Activated CD4-positive, alpha-beta T cell treated with anti-CD3 and anti-CD28 coated beads, Interleukin-2, amount 50 U/mL, for 16 hours (primary cell): ENCODE data around the gene SSR3.
A peak's percentile ranks its signal among the peaks of the same experiment; 100 is the strongest.

Experiments
- DNase-seq: peaks from one replicate; pipeline ENCODE4 v3.0.0-alpha.2; 2020

The SSR3 gene

DNA sequence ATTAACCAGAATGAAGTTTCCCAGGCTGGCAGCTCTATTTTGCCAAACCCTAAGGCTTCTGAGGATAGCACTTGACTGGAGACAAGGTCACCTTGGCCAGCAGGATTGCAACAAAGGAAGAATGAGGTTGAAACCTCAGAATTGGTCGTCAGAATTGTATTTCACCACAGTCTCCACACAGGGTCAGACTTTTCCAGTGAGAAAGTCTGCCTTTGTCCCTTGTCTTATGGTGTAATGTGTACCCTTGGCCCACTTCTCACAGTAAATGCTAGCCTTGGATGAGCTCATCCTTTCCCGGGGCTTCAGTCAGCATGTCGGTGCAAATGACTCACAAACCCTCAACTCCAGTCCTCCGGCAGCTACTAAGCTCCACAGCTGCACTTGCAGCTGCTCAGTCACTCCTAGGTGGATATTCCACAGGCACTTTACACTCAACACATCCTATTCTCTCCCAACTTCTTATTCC lies 19.7 kb downstream of the SSR3 start:
- peak; percentile 58 for DNase-seq

DNA sequence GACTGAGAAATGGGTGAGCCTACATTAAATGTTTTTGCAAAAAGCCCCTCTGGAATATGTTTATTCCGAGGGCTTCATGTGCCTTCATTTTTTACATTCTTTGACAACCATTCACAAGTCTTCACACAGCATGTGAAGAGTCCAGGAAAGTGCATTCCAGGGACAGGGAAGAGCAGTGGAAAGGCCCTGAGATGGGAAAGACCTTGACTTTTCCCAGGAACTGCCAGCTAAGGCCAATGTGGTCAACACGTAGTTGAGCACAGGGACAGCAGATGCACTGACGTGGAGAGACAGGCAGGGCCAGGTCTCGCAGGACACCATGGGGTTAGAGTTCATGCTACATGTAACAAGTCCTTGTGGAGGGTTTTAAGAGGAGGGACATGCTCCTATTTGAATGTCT lies 21.7 kb downstream of the SSR3 start:
- no peak for DNase-seq

DNA sequence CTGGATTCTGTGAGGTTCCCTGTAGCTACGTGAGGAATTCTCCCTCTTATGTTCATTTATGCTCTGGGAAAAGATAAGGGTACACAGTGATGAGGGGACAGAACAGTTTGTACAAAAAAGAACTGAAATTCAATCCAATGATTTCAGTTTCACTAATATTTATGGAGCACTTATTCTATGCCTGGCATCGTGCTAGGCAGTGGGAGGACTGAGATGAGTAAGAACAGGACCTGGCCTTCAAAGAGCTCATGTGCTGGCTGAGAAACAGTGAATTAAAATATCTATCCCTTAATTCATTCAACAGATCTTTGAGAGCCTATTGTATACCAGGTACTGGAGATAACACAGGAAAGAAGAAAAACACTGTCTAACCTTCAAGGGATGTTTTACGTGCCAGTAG lies 22.2 kb downstream of the SSR3 start:
- DNase-seq, result no peak

DNA sequence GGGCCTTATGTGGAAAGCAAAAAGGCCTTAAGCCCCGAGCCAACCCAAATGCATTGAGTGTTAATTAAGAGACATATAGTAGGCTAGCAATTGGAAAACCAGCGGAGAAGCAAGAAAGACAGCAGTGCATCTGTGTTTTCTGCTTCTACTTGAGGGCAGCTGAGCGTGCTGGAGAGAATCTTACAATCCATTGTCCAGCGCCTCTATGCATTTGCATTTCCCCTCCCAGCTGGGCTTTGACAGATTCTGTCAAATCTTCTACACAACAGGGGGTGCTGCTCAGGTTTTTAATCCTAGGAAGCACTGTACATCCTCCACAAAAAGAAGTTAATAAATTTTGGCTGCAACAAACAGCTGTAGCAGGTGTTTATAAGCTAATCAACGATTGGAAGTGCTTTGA lies 23.9 kb downstream of the SSR3 start:
- no peak for DNase-seq

DNA sequence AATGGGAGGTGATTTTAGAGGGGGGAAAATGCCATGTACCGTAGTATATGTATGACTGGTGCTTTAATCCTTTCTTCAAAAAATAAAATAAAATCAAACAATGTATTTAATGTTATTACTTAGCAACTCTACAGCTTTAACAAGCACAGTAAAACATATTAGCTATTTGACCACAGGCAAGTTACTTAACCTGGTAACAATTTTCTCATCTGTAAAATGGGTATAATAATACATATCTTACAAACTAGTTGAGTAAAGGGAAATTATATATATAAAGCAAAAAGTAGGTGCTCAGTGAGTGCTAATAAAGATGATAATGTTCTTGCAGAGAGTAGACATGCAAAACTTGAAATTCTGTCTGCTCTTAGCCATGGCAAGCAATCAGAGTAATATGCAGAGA lies 27.9 kb downstream of the SSR3 start:
- no peak for DNase-seq

DNA sequence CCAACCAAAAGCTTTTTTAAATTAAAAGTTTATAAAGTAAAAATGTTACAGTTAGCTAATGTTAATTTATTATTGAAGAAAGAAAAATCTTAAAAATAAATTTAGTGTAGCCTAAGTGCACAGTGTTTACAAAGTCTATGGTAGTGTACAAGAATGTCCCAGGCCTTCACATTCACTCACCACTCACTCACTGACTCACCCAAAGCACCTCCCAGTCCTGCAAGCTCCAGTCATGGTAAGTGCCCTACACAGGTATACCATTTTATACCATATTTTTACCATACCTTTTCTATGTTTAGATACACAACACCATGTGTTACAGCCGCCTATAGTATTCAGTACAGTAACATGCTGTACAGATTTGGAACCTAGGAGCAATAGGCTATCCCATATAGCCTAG lies 29.1 kb downstream of the SSR3 start:
- no peak for DNase-seq

DNA sequence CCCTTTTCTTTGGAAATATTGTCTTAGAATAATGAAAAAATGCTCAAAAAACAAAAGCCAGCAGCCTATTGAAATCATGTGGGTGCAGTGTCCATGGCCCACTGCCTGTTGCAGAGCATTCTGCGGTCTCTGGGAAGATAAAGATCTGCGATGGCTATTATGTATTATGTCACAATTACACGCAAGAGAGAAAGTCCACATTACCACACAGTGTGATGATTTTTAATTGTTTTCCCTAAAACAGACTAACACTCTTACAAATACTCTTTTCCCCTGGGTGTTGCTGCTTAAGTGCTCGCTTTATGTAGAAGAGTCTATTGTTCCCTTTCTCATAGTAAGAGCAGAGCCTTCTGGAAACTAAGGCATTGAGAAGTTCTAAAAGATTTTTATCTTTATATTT lies 32.2 kb downstream of the SSR3 start:
- DNase-seq, result no peak

DNA sequence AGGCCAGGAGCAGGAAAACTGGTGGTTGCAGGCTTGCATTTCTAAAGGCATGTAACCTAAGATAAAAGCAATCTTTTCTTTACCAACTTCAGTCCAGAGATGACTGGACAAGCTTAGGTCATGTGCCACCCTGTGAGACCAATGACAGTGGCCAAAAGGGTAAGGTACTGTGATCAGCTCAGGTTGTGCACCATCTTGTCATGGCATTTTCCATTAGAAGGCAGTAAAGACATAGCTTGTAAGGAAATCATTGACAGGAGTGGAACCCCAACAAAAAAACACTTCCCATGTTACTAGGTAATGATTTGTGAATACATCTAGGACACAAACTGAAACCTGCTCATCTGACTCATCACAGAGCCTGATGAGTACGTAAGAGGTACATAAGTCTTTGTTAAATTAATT lies 35.2 kb downstream of the SSR3 start:
- peak; percentile 63 for DNase-seq

DNA sequence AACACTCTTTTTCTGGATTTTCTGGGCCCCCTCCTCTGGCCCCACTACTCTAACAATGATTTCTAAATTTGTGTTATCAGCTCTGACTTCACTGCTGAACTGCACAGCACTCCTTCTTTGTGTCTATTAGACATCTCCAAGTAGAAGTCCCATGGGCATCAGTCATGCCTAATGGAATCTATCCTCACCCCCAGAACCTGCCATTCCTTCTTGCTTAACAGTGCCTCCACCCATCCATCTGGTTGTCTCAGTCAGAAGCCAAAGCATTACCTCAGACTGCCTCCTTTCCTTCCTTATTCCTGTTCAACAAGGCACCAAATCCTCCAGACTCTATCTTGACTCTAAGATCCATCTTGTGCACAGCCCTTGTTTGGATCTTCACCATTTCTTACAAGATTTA lies 36.2 kb downstream of the SSR3 start:
- no peak for DNase-seq

DNA sequence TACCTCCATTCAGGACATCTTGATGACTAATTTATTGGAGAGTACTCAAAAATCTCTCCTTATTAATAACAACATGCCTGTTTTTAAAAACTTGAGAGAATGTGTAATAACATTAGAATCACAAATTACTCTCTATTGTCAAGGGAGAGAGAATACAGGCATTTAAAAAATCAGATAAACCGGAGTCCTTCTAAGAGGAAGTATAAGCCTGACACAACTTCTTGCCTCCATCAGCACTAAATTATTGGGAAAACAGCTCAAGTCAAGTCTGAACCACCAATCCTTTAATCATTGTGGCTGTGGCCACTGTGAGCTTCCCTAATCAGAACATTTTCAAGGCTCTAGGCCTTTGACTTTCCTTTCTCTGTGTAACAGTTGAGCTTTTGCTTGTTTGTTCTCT lies 38.0 kb downstream of the SSR3 start:
- DNase-seq, result no peak

DNA sequence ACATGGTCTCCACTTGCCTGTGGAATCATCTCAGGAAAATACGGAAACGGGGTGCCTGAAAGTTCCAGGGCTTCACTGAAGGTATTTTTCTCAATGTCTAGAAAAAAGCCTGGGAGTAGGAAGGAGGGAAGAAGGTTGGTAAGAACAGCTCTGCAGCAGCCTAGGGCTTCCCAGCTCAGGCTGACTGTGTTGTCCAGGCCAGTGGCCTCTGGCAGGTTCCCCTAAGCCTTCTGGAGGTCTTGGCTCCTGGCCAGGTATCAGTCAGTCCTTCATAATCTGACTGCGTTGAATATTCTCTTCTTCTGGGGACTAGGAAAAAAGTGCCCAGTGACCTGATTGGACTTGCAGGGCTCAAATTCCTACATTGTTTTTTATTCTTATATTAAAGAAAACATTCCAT lies 38.6 kb downstream of the SSR3 start:
- no peak for DNase-seq

DNA sequence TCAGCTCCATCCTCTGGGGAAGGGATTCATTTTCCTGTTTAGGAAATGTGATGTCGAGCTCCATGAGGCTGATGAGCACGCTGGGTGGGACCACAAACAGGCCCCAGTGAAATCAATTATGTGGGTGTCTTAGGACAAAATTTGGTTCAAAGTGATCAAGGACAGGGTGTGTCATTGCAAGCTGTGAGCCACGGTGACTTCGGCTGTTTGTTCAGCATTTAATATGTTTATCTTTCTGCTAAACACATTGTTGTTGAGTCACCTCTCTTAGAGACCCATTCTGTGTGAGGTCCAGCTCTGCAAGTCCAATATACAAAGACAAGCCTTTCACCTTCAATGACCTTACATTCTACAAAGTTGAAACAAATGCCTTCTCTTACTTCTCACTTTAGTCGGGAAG lies 41.3 kb downstream of the SSR3 start:
- no peak for DNase-seq

DNA sequence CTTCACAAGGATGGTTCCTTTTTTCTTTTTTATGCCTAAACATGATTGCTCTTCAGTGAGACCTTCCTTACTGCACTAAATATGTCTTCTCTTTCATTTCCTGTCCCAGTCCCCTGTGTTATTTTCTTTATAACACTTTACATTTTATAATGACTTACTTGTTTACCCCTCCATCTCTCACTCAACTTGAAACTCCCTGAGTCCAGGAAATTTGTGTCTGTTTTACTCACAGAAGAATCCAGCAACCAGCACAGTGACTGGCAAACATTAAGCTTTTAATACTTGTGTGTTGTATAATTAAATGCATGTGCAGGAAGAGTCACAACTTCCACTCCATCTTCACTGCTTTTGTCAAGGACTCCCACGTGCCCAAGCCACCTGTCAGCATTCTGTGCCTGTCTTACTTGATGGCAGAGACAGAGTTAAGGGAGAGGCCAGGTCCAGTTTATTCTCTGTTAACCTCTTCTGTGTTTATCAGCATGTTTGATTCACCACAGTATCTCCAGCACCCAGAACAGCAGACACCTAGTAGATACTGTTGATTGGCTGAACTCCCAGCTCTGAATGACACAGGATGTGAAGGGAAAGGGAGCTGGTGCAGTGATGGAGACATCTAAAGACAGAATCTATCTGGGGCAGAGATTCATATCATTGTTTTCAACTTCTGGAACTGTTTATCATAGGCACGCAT lies 42.8 kb downstream of the SSR3 start:
- peak; percentile 36 for DNase-seq

DNA sequence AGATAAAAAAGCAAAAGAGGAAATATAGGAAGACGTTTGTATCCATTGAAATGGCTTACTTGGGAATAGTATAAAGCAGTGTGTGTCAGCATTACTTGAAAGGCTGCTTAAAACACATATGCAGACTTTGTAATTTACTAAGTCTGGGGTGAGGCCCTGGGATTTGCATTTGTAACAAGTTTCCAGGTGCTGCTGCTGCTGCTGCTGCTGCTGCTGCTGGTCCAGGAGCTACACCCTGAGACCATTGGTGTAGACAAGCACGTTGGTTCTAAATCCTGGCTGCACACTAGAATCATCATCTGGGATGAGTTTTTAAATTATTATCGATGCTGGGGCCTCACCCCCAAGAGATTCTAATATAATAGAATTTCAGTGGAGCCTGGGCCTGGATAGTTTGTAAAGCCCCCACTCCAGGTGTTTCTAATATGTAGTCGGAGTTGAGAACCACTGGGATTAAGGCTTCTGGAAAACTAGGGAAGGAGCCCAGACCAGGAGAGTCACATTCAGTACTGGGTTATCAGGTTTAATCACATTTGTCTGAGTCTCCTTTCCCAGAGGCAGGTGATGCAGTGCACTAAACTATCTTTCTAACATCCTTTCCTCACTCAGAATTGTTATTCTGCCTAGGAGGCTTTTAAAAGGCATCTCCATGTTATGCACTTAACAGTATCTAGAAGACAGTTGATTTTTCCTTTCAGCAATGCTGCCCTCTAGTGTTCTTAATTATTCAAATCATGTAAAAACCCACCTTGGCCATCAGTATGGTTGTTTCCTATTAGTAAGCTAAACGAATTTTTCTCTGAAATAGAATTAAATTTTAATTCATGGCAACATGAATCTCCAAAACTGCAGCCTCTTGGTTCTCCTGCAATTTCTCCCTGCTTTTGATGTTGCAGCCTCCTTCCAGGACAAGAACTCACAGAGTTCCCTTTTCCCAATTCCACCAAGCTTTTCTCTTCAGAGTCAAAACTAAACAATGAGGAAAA lies 45.4 kb downstream of the SSR3 start:
- peak; percentile 69 for DNase-seq

DNA sequence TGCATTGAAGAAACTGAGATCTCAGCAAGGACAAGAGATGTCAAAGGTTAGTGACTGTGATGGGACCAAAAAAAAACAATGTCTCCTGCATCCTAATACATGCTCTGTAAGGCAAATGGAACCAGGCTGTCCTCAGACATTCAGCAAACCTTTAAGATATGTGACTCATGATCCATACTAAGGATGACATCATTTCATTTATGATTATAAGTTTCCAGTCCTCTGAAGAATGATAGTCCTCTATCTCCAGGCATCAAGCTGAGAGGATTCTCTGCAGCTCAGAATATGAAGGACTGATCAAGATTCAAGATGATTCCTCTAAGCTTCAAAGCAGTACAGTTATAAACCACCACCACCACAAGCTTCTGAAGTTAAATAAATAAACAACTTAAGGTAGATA lies 47.6 kb downstream of the SSR3 start:
- no peak for DNase-seq

DNA sequence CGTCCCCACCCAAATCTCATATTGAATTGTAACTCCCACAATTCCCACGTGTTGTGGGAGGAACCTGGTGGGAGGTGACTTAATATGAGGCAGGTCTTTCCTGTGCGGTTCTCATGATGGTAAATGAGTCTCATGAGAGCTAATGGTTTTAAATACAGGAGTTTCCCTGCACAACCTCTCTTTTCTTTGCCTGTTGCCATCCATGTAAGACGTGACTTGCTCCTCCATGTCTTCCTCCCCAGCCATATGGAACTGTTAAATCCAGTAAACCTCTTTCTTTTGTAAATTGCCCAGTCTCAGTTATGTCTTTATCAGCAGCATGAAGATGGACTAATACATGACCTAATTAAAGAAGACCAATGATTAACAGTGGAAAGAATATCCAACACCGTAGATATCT lies 56.6 kb downstream of the SSR3 start:
- no peak for DNase-seq

DNA sequence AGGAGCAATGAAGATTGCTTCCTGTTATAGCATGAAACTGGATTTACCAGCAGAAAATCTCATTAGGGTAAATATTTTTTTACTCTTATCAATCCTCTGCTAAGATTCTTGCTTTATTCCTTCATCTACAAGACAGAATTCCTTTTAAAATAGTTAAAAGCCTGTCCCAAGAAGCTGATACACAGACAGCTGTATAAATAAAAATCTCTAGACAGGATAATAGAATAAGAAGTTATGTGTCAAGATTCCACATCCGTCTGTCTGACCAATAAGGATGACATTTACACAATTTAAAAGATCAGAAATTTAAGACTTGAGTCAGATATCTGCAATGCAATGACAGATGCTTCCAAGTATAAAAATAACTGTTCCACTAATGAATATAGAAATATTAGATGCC lies 57.6 kb downstream of the SSR3 start:
- no peak for DNase-seq

DNA sequence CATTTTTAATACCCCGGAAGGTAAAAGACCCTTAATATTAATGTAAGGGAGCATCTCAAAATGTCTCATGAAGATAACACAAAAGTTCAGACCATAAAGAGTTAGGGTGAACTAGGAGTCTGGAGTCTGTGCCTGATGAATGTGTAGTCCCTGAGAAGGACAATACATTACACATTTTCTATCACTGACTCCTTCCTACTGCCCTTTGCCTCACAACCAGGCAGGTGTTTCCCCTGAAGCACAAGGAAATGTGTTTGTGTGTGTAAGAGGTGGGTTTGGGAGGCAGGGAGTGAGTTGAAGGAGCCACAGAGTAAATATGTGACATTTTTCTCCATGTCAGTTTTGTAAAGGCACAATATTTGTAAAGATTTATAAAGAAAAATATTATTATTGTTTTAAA lies 59.1 kb downstream of the SSR3 start:
- DNase-seq, result no peak

DNA sequence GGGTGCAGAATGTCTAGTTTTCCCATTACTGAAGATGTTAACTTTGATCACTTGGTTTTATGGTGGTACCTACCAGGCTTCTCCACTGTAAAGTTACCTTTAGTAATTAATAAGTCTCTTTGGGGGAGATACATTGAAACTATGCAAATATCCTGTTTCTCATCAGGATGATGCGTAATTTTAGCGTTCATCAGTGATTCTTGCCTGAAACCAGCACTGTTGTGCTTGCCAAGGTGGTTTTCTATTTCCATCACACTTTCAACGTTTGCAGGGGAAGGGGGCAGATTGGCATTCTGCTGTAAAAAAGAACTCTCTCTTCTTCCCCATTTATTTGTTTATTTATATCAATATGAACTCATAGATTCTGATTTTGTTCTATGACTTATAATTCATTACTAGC lies 61.0 kb downstream of the SSR3 start:
- DNase-seq, result no peak

DNA sequence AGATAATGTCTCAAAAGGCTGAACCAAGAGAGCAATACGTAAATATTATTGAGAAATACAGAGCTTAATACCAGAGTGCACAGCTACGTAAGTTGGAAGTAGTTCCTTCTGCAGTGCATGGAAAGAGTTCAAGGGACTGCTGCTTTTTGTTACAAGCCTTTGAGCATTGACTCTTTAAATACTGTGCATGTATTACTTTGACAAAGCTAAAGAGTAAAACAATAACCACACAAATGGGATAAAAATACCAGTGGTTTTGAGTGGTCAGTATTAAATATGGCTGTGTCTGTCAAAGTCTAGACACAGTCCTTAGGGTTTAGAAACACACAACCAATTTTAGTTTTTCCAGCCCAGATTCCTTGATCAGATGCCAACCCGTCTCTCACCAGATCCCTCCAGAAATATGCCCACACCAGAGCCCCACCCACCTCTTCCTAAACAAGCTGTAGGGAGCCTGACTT lies 62.1 kb downstream of the SSR3 start:
- no peak for DNase-seq

DNA sequence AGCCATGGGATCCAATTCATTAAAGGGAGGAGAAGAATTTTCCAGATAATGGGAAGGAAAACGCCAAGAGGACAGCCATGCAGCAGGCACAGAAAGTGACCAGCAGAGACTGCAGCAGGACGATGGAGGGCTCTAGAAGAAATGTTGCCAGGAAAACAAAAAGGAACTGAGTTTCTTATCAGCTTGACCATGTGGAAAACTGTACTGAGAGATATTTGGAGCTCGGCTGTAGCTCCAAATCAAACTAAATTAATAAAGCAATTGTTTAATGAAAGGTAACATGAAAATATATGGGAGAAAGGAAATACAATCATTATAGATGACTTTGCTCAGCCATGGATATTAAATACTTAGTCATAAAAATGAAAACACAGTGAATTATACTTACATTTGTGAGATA lies 63.7 kb downstream of the SSR3 start:
- DNase-seq, result no peak
